Measurements from ENCODE around the gene APOC3.

GRCh38 chr11:116870054-116870453 is 40.3 kb downstream of the APOC3 start:
- no peak for TF ChIP-seq MYBL2 (CRISPR knock-in tag; IDR thresholded peaks at IDR 0.05)
- no peak for TF ChIP-seq ELF4 (CRISPR knock-in tag; IDR thresholded peaks at IDR 0.05; ENCODE audit: low read depth)
- TF ChIP-seq FOXP1 (CRISPR knock-in tag; IDR thresholded peaks at IDR 0.05; ENCODE audit: borderline replicate concordance): no peak
- no peak for TF ChIP-seq CTCF (IDR thresholded peaks at IDR 0.05)
- TF ChIP-seq GABPB1 (CRISPR knock-in tag; IDR thresholded peaks at IDR 0.05): no peak
- TF ChIP-seq E2F5 (CRISPR knock-in tag; IDR thresholded peaks at IDR 0.05): no peak
- TF ChIP-seq ESRRA (CRISPR knock-in tag; IDR thresholded peaks at IDR 0.05; ENCODE audit: borderline replicate concordance): no peak
- no peak for TF ChIP-seq AFF4 (CRISPR knock-in tag; IDR thresholded peaks at IDR 0.05; ENCODE audit: borderline replicate concordance)
- no peak for TF ChIP-seq GTF2I (CRISPR knock-in tag; conservative IDR thresholded peaks at IDR 0.05)
- TF ChIP-seq ERG (CRISPR knock-in tag; IDR thresholded peaks at IDR 0.05): no peak
- no peak for TF ChIP-seq ZNF138 (CRISPR knock-in tag; conservative IDR thresholded peaks at IDR 0.05)
- no peak for TF ChIP-seq FOXJ3 (CRISPR knock-in tag; IDR thresholded peaks at IDR 0.05; ENCODE audit: borderline replicate concordance)
- TF ChIP-seq NFE2L1 (CRISPR knock-in tag; IDR thresholded peaks at IDR 0.05): no peak
- no peak for TF ChIP-seq MAX (CRISPR knock-in tag; IDR thresholded peaks at IDR 0.05)

All from WTC11 (cell line).